IMR-90 (cell line): ENCODE data around the gene NFASC. TPM values are rescaled to one million over a fixed set of nuclear protein-coding genes. Genes with fewer than 3 reads are reported as not detected.

Experiments used
- ATAC-seq: fragments of 200-7000 bp; cut with Tn5 transposase; 2 replicates; pipeline ENCODE4 v1.9.1; 2020; ENCODE audit warnings: low read depth, mild to moderate bottlenecking, moderate library complexity
- BruUV-seq: library from RNA; stranded (reverse); fragments of 400-500 nt; replicated peaks from 2 replicates; lab custom pipeline; 2021; lab: Mats Ljungman, UMichigan
- CTCF ChIA-PET: fragments of 300-600 bp; formaldehyde crosslinking; extraction: SDS; loops from one replicate; lab custom pipeline; 2021; ENCODE audit warnings: antibody characterized with exemption; lab: Yijun Ruan, JAX
- POLR2A ChIA-PET: fragments of 300-600 bp; sonication (Branson Sonifier 250); formaldehyde crosslinking; loops from one replicate; lab custom pipeline; 2022; ENCODE audit warnings: antibody characterized with exemption; ENCODE audit not compliant: unreplicated experiment; lab: Charles Lee
- DNase-seq: peaks from one replicate; pipeline ENCODE4 v3.0.0; 2013
- H2AFZ ChIP-seq: replicated peaks from 2 replicates; pipeline ENCODE3; 2013; ENCODE audit warnings: low read length, mild to moderate bottlenecking; ENCODE audit not compliant: poor library complexity
- H2AK5ac ChIP-seq: 2 replicates; pipeline ENCODE4 v1.6.1; 2013; ENCODE audit warnings: low read depth, low read length, inconsistent platforms
- H2AK9ac ChIP-seq: replicated peaks from 2 replicates; pipeline ENCODE3; 2013; ENCODE audit warnings: mild to moderate bottlenecking, low read depth, low read length, moderate library complexity; ENCODE audit not compliant: poor library complexity
- H2BK120ac ChIP-seq: 2 replicates; pipeline ENCODE4 v1.6.1; 2013; ENCODE audit warnings: low read depth, low read length, inconsistent platforms
- H2BK15ac ChIP-seq: 3 replicates; pipeline ENCODE4 v1.6.1; 2013; ENCODE audit warnings: low read depth, low read length, inconsistent platforms
- H2BK20ac ChIP-seq: 2 replicates; pipeline ENCODE4 v1.6.1; 2013; ENCODE audit warnings: low read depth, mild to moderate bottlenecking, inconsistent platforms, low read length, moderate library complexity
- H2BK5ac ChIP-seq: 2 replicates; pipeline ENCODE4 v1.6.1; 2013; ENCODE audit warnings: mild to moderate bottlenecking, low read depth, low read length, inconsistent platforms; ENCODE audit not compliant: poor library complexity, severe bottlenecking
- H3K14ac ChIP-seq: replicated peaks from 2 replicates; pipeline ENCODE4 v1.6.1; 2013; ENCODE audit warnings: low read depth, low read length, inconsistent platforms
- H3K18ac ChIP-seq: 2 replicates; pipeline ENCODE4 v1.6.1; 2013; ENCODE audit warnings: low read depth, low read length, control low read depth
- H3K23ac ChIP-seq: 2 replicates; pipeline ENCODE4 v1.6.1; 2013; ENCODE audit warnings: low read depth, low read length, inconsistent platforms
- H3K27ac ChIP-seq: 2 replicates; pipeline ENCODE4 v1.5.1; 2013; ENCODE audit warnings: mild to moderate bottlenecking, control low read depth, low read length; ENCODE audit not compliant: insufficient read depth
- H3K27me3 ChIP-seq: 2 replicates; pipeline ENCODE4 v1.6.1; 2013; ENCODE audit warnings: low read length; ENCODE audit not compliant: control insufficient read depth, insufficient read depth
- H3K36me3 ChIP-seq: 2 replicates; pipeline ENCODE4 v1.6.1; 2013; ENCODE audit warnings: low read length, mixed read lengths; ENCODE audit not compliant: control insufficient read depth, insufficient read depth
- H3K4ac ChIP-seq: 2 replicates; pipeline ENCODE4 v1.6.1; 2013; ENCODE audit warnings: low read depth, low read length, inconsistent platforms
- H3K4me1 ChIP-seq: 2 replicates; pipeline ENCODE4 v1.6.1; 2013; ENCODE audit warnings: low read length, mixed read lengths; ENCODE audit not compliant: control insufficient read depth, insufficient read depth
- H3K4me2 ChIP-seq: 2 replicates; pipeline ENCODE4 v1.6.1; 2013; ENCODE audit warnings: low read depth, mild to moderate bottlenecking, control low read depth, low read length, moderate library complexity
- H3K4me3 ChIP-seq: 2 replicates; pipeline ENCODE4 v1.5.1; 2013; ENCODE audit warnings: low read depth, mild to moderate bottlenecking, control low read depth, low read length, moderate library complexity; ENCODE audit not compliant: insufficient read depth
- H3K56ac ChIP-seq: 2 replicates; pipeline ENCODE4 v1.6.1; 2013; ENCODE audit warnings: low read length, inconsistent platforms; ENCODE audit not compliant: insufficient read depth; ENCODE audit errors: extremely low read depth
- H3K79me1 ChIP-seq, 2 experiments: 2 replicates each; pipeline ENCODE4 v1.6.1; 2013; ENCODE audit warnings: low read length in 2 of 2, inconsistent platforms in 1 of 2, low read depth in 1 of 2
- H3K9ac ChIP-seq: 2 replicates; pipeline ENCODE4 v1.6.1; 2013; ENCODE audit warnings: low read depth, low read length, control low read depth
- H3K9me1 ChIP-seq: 2 replicates; pipeline ENCODE4 v1.6.1; 2013; ENCODE audit warnings: low read length, inconsistent platforms; ENCODE audit not compliant: insufficient read depth
- H3K9me3 ChIP-seq: 2 replicates; pipeline ENCODE4 v1.6.1; 2013; ENCODE audit warnings: low read length; ENCODE audit not compliant: control insufficient read depth, insufficient read depth
- H4K20me1 ChIP-seq: 2 replicates; pipeline ENCODE4 v1.6.1; 2013; ENCODE audit warnings: low read length, inconsistent platforms; ENCODE audit not compliant: insufficient read depth
- H4K5ac ChIP-seq: 2 replicates; pipeline ENCODE4 v1.6.1; 2013; ENCODE audit warnings: mild to moderate bottlenecking, low read depth, low read length, control low read depth
- H4K8ac ChIP-seq, 2 experiments: 2 replicates each; pipeline ENCODE4 v1.6.1; 2013; ENCODE audit warnings: low read depth in 2 of 2, low read length in 2 of 2, control low read depth in 1 of 2, inconsistent platforms in 1 of 2
- H4K91ac ChIP-seq: 2 replicates; pipeline ENCODE4 v1.6.1; 2013; ENCODE audit warnings: low read depth, low read length, inconsistent platforms; ENCODE audit not compliant: insufficient read depth
- BHLHE40 ChIP-seq: fragments of 150-350 bp; IDR thresholded peaks from 2 replicates; pipeline ENCODE4 v1.6.1; 2016; ENCODE audit warnings: mild to moderate bottlenecking, low read depth, low read length
- CEBPB ChIP-seq: IDR thresholded peaks from 2 replicates; pipeline ENCODE4 v1.6.1; 2012; ENCODE audit warnings: low read depth, low read length, improper control_type of control experiment
- CHD1 ChIP-seq: IDR thresholded peaks from 2 replicates; pipeline ENCODE4 v1.6.1; 2012; ENCODE audit warnings: low read depth, low read length, improper control_type of control experiment
- FOS ChIP-seq: fragments of 150-350 bp; IDR thresholded peaks from 2 replicates; pipeline ENCODE4 v1.6.1; 2016; ENCODE audit warnings: low read depth, low read length
- MAFK ChIP-seq: IDR thresholded peaks from 2 replicates; pipeline ENCODE4 v1.6.1; 2012; ENCODE audit warnings: low read depth, low read length, improper control_type of control experiment
- MAZ ChIP-seq: IDR thresholded peaks from 2 replicates; pipeline ENCODE4 v1.6.1; 2012; ENCODE audit warnings: low read depth, mild to moderate bottlenecking, low read length, improper control_type of control experiment, moderate library complexity, borderline replicate concordance
- MXI1 ChIP-seq: IDR thresholded peaks from 2 replicates; pipeline ENCODE4 v1.6.1; 2012; ENCODE audit warnings: low read depth, mild to moderate bottlenecking, low read length, moderate library complexity, borderline replicate concordance
- POLR2A ChIP-seq: IDR thresholded peaks from 2 replicates; pipeline ENCODE4 v1.6.1; 2012; ENCODE audit warnings: mild to moderate bottlenecking, low read depth, low read length
- RAD21 ChIP-seq: IDR thresholded peaks from 2 replicates; pipeline ENCODE4 v1.6.1; 2012; ENCODE audit warnings: low read length, improper control_type of control experiment
- RCOR1 ChIP-seq: IDR thresholded peaks from 2 replicates; pipeline ENCODE4 v1.6.1; 2012; ENCODE audit warnings: mild to moderate bottlenecking, low read length, improper control_type of control experiment; ENCODE audit not compliant: insufficient replicate concordance
- RFX5 ChIP-seq: IDR thresholded peaks from 2 replicates; pipeline ENCODE4 v1.8.0; 2012; ENCODE audit warnings: low read depth, mild to moderate bottlenecking, low read length, moderate library complexity
- SMC3 ChIP-seq: fragments of 150-350 bp; IDR thresholded peaks from 2 replicates; pipeline ENCODE4 v1.6.1; 2016; ENCODE audit warnings: low read depth, mild to moderate bottlenecking, antibody characterized with exemption, low read length, moderate library complexity
- WGBS, 2 experiments: methylation state at CpG; one replicate each; pipeline versions ENCODE4 v1.1.5 to v1.1.7; 2013; ENCODE audit warnings: missing lambda C conversion rate in 2 of 2; ENCODE audit not compliant: insufficient read length in 1 of 2; ENCODE audit errors: extremely low coverage in 2 of 2; 5-methylcytosine and 5-hydroxymethylcytosine counted together
- dilution Hi-C: fragments of 300-500 bp; cut with HindIII; formaldehyde crosslinking; loops from one replicate; pipeline ENCODE4 v1.14.3; 2018; ENCODE audit warnings: low sequenced_read_pairs; ENCODE audit not compliant: unreplicated experiment
- in situ Hi-C: fragments of 300-500 bp; cut with MboI; formaldehyde crosslinking; loops from 3 replicates; pipeline ENCODE4 v1.14.3; 2019; ENCODE audit warnings: low sequenced_read_pairs, inconsistent platforms, mixed read lengths
- intact Hi-C: fragments of 100-400 bp; cut with micrococcal nuclease; formaldehyde crosslinking; loops from 2 replicates; pipeline ENCODE4 v1.10.0; 2022
- polyA plus RNA-seq, 3 experiments: library from polyadenylated mRNA; depleted of rRNA; stranded (reverse); fragments of >200 nt; gene quantifications; 2 replicates each; pipeline ENCODE4 v1.2.3, GENCODE V29; 2012; ENCODE audit warnings: low replicate concordance in 1 of 3
- total RNA-seq: library from RNA; depleted of rRNA; stranded (reverse); fragments of >200 nt; gene quantifications from 2 replicates; pipeline ENCODE4 v1.2.3, GENCODE V29; 2012
- TF ChIP-seq, protein P1 (sequence below): conservative IDR thresholded peaks from 2 replicates; pipeline ENCODE4 v1.5.1; 2012; ENCODE audit warnings: mild to moderate bottlenecking, low read depth, low read length, improper control_type of control experiment
- TF ChIP-seq, protein P2 (sequence below): fragments of 150-350 bp; IDR thresholded peaks from 2 replicates; pipeline ENCODE4 v1.6.1; 2017; ENCODE audit warnings: mild to moderate bottlenecking, antibody characterized with exemption, low read length, low read depth

Gene NFASC
- total and polyA plus RNA-seq, 2 of the 4 experiments (the other 2 are of a cell fraction) = 0.18 to 0.79 TPM

DNA sequence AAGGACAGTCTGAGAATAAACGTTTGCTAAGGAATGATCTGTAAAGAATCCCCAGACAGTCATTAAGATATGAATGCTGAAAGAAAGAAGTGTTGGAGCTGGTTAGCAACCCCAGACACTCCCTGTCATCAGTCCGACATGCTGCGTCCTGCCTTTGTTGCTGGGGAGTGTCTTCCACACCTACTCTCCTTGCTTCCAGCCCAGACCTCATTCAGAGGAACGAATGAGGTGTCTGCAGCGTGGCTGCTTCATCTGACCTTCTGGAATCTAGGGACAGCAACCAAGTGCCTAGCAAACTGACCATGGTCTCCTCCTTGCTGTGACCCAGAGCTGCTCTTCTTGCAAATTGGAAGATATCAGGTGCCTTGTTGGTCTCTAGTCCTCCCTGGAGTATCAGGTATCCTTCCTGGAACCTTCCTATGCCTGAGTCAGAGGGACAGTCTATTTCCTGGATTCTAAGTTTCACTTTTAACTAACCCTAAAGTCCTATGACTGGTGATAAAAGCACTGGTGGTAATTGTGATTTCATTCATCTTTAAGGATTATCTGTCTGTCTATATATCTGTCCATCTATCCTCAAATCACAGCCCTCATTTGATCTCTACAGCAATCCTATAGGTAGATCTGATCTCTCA lies 45.3 kb downstream of the NFASC start:
- ATAC-seq (no peak), DNase-seq (no peak)
- no peaks in the 10 kb centered on the region for H3K36me3 ChIP-seq
- H4K91ac ChIP-seq = no peak overlapping the region
- H3K23ac ChIP-seq = no peak overlapping the region
- H4K8ac ChIP-seq = no peak overlapping the region
- no peak overlapping the region for H3K18ac ChIP-seq
- no peaks in the 10 kb centered on the region for H3K9me3 ChIP-seq
- no peaks in the 10 kb centered on the region for H3K79me1 ChIP-seq
- TF ChIP-seq RFX5 (no peak), MXI1 (no peak), SMC3 (no peak), FOS (no peak), BHLHE40 (no peak), MAZ (no peak), CEBPB (no peak), POLR2A (no peak), RCOR1 (no peak), MAFK (no peak), RAD21 (no peak), CHD1 (no peak)
- TF ChIP-seq, protein P1, sequence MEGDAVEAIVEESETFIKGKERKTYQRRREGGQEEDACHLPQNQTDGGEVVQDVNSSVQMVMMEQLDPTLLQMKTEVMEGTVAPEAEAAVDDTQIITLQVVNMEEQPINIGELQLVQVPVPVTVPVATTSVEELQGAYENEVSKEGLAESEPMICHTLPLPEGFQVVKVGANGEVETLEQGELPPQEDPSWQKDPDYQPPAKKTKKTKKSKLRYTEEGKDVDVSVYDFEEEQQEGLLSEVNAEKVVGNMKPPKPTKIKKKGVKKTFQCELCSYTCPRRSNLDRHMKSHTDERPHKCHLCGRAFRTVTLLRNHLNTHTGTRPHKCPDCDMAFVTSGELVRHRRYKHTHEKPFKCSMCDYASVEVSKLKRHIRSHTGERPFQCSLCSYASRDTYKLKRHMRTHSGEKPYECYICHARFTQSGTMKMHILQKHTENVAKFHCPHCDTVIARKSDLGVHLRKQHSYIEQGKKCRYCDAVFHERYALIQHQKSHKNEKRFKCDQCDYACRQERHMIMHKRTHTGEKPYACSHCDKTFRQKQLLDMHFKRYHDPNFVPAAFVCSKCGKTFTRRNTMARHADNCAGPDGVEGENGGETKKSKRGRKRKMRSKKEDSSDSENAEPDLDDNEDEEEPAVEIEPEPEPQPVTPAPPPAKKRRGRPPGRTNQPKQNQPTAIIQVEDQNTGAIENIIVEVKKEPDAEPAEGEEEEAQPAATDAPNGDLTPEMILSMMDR = no peak
- TF ChIP-seq, protein P2, sequence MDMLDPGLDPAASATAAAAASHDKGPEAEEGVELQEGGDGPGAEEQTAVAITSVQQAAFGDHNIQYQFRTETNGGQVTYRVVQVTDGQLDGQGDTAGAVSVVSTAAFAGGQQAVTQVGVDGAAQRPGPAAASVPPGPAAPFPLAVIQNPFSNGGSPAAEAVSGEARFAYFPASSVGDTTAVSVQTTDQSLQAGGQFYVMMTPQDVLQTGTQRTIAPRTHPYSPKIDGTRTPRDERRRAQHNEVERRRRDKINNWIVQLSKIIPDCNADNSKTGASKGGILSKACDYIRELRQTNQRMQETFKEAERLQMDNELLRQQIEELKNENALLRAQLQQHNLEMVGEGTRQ = no peak
- no TSS peak for BruUV-seq
- dilution Hi-C loops (no loop called here), intact Hi-C loops (no loop called here), in situ Hi-C loops (no loop called here)
- no peaks in the 10 kb centered on the region for H3K4me1 ChIP-seq
- H2AK5ac ChIP-seq = no peak overlapping the region
- no CpG with 5 or more reads among the region's 5 CpGs for WGBS, 2 experiments
- H3K4me2 ChIP-seq = no peak overlapping the region
- no peak overlapping the region for H4K5ac ChIP-seq
- H4K20me1 ChIP-seq = no peaks in the 10 kb centered on the region
- peaks cover 2% of the 10 kb centered on the region; the same call in 1 of the 2 replicates for H3K27me3 ChIP-seq
- no peak overlapping the region for H3K56ac ChIP-seq
- H3K4ac ChIP-seq = no peak overlapping the region
- no peak overlapping the region for H3K4me3 ChIP-seq
- no peak overlapping the region for H3K9ac ChIP-seq
- no peak overlapping the region for H2BK120ac ChIP-seq
- H2AK9ac ChIP-seq = no peak overlapping the region
- no peak overlapping the region for H3K14ac ChIP-seq
- H3K27ac ChIP-seq = no peak overlapping the region
- ChIA-PET CTCF (no interaction called here), POLR2A (no interaction called here)
- H3K9me1 ChIP-seq = no peaks in the 10 kb centered on the region
- no peak overlapping the region for H2BK5ac ChIP-seq
- H2BK15ac ChIP-seq = no peak overlapping the region
- H2AFZ ChIP-seq = no peak overlapping the region
- H2BK20ac ChIP-seq = no peak overlapping the region
